ENCODE data around the gene NRBP1.
"Not testable (repeated sequence)": the region's sequence is repeated elsewhere in the genome, so short reads cannot be mapped to it uniquely, and the experiment has no call there.

The NRBP1 gene

DNA sequence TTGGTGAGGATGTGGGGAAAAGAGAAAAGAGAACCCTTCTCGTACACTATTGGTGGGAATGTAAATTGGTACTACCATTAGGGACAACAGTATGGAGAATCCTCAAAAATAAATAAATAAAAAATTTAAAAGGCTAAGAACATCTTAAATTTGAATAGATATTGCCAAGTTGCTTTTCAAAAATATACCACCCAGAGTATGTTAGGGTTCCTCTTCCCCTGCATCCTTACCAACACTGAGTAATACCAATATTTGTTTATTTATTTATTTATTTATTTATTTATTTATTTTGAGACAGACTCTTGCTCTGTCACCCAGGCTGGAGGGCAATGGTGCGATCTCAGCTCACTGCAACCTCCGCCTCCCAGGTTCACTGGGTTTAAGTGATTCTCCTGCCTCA is 5.5 kb upstream of the NRBP1 start:
- no peak for DNase-seq

DNA sequence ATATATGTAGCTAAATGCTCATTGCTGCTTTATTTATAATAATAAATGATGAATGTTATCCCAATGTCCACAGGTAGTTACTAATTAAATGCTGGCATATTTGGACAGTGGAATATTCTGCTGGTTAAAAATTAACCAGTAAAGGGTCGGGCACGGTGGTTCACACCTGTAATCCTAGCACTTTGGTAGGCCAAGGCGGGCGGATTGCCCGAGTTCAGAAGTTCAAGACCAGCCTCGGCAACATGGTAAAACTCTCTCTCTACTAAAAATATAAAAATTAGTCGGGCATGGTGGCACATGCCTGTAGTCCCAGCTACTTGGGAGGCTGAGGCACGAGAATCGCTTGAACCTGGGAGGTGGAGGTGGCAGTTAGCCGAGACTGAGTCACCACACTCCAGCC is 3.4 kb upstream of the NRBP1 start:
- not testable (repeated sequence) for DNase-seq

DNA sequence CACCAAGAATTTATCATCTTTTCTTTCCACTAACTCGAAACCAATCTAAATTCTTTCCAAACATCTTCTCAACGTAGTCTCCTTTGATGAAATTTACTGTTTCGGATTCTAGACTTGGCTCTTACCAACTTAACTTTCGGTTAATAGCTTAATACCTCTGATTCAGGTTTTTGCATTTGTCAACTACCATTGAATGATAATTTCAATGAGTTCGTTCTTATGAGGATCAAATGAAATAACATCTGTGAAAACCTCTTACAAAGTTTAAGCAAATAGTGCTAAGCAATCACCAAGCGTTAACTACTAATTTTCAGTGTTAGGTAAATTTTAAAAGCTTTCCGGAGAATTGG is 593 bp upstream of the NRBP1 start:
- DNase-seq = no peak

DNA sequence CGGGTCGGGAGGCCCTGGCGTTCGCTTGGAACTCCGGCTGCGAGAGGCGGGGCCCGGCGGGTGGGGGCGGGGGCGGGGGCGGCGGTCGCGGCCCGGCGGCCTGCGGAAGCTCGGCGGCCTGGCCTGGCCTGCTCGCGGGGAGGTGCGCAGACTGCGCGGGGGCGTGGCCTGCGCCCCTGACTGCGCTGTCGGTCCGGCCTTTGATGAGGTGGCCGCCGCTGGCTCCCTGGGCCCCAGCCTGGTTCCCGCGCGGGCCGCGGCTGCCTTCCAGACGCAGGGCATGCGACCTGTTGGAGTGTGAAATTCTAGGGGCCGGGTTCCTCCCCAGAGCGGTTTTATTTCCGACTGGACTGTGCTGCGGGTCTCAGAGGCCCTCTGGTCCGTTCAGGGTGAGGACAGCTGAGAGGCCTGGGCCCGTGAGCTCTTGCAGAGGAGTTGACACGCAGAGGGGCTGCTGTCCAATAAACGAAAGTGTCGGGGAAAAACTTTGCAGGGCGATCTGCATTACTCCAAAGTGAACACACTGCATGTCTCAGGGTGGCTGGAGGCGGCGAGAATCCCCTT is 629 bp downstream of the NRBP1 start:
- DNase-seq = peak; percentile 79

DNA sequence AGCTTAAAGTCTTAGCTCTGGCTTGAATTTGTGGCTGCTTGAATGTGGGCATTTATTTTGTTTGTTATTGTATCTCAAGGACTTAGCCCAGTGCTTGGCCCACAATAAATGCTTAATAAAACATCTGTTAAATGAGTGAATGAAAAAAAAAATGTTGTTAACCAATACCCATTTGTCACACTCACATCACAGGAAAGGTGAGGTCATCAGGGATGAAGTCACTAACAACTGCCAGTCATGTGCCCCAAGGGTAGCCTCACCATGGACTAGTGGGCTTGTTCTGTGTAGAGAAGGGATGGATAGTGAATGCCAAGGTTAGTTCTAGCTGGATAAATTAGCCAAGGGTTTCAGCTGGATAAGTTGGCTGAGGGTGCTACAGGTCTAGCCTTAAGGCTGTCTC is 3.0 kb downstream of the NRBP1 start:
- peak; percentile 19 for DNase-seq

DNA sequence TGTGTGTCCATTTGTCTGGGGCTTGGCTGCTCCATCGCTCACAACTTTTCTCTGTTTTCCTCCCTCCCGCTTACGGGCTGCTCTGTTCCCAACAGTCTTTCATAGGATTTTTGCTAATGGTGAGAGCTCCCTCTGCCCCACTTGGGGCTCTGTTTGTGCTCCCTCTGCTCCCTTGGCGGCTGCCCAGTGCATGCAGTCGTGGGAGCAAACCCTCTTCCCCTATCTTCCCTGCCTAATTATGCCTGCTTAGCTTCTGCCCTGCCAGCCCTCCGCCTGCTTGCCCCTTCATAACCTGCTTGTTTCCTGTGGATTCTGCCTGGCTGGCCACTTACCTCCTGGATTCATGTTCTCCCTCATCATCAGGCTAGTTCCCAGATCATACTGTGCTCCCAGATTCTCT is 7.2 kb downstream of the NRBP1 start:
- no peak for DNase-seq

DNA sequence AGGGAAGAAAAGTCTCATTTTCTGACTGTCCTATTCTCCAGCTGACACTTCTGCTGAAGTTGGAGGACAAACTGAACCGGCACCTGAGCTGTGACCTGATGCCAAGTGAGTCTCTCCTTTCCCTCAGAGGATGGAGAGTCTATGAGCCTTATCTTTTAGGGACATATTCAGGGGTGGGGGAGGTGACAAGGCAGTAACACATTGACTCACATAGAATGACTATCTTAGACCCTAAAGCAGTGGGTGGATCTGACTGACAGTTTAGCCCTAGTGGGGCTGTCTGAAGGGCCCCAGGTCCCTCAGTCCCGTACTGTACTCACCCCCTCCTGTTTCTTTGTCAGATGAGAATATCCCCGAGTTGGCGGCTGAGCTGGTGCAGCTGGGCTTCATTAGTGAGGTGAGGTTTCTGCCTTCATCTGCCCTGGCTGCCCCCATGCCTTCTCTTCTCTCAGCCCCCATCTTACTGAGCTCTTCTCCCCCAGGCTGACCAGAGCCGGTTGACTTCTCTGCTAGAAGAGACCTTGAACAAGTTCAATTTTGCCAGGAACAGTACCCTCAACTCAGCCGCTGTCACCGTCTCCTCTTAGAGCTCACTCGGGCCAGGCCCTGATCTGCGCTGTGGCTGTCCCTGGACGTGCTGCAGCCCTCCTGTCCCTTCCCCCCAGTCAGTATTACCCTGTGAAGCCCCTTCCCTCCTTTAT is 12.9 kb downstream of the NRBP1 start:
- DNase-seq = no peak

DNA sequence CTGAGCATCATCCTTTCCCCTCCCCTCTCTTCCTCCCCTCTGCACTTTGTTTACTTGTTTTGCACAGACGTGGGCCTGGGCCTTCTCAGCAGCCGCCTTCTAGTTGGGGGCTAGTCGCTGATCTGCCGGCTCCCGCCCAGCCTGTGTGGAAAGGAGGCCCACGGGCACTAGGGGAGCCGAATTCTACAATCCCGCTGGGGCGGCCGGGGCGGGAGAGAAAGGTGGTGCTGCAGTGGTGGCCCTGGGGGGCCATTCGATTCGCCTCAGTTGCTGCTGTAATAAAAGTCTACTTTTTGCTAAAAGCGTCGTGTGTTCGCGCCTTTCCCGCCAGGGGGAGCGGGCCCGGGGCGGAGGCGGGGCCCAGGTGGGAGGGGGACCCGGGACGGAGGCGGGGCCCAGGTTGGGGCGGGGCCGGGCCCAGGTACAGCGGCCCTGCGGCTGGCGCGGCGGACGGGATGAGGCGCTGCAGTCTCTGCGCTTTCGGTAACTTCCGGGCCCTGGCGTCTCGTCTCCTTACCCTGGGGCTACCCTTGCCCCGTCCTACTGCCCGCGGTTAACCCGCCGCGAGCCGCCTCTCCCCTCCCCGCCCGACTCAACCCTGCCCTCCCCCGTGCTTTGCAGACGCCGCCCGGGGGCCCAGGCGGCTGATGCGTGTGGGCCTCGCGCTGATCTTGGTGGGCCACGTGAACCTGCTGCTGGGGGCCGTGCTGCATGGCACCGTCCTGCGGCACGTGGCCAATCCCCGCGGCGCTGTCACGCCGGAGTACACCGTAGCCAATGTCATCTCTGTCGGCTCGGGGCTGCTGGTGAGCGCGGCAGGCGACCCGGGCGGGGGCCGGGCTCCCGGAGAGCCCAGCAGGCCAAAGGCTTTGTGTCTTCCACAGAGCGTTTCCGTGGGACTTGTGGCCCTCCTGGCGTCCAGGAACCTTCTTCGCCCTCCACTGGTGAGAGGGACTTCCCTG is 13.8 kb downstream of the NRBP1 start, which contains the start of gene KRTCAP3:
Gene KRTCAP3, plus strand, starts transcription at position 424 of the 962 bp plus-strand sequence. Its CDS starts 32 bp downstream, at position 456.
- DNase-seq = no peak

DNA sequence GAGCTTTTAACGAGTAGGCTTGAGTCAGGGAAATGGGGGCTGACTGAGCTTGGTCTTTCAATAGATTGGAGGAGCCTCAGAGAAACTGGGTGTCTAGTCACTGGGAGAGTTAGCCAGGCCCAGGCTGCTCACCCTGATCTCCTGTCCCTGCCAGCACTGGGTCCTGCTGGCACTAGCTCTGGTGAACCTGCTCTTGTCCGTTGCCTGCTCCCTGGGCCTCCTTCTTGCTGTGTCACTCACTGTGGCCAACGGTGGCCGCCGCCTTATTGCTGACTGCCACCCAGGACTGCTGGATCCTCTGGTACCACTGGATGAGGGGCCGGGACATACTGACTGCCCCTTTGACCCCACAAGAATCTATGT is 14.5 kb downstream of the NRBP1 start:
- no peak for DNase-seq

DNA sequence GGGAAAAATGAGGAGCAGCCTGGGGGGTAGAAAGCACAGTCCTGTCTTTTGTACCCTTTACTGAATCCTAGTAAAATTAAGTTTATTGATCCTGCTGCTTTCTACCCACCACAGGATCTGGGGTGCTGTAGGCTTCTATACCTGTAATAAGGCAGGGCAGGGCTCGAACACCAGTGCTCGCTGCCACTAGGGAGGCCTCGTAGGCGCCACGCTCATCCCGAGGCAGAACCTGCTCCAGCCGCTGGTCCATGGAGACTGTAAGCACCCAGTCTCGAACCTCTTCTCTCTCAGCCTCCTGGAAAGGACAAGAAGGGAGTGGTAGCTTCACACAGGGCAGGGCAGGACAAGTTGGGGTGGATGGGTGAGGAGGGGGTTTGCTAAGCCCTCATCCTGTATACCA is 16.7 kb downstream of the NRBP1 start:
- no peak for DNase-seq

DNA sequence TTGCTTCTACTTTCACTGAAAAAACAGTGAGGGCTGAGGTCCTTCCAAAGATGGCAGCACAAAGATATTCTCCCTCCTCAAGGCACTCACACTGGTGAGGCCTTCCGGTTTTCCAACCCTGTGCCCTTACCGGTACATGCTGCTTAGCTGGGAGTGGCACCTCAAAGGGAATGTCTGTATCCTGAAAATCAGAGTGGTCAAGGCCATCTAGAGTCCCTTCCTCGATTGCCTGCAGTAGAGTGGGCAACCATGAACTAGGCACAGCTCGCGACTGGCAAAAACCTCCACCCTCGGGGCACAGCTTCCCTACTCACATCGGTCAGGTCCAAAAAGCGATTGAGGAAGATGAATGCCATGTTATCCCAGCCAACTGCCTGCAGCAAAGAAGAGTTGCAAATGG is 17.2 kb downstream of the NRBP1 start:
- no peak for DNase-seq

DNA sequence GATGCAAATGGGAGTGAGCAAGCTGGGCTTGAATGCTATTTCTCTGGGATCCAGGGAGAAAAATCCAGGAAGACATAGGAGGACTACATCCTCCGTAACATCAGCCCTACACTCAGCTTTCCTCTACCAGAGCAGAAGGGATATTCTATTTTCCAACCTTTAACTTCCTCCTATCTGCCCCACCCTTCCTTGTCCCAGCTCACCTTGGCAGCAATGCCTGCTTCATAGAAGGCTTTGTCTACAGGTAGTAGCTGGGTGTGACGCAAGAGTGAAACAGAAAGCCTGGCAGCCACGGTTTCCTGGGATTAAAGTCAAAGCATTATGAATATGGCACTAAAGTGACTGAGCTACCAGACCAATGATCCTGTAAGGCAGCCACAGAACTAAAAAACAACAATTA is 17.6 kb downstream of the NRBP1 start:
- DNase-seq = no peak

DNA sequence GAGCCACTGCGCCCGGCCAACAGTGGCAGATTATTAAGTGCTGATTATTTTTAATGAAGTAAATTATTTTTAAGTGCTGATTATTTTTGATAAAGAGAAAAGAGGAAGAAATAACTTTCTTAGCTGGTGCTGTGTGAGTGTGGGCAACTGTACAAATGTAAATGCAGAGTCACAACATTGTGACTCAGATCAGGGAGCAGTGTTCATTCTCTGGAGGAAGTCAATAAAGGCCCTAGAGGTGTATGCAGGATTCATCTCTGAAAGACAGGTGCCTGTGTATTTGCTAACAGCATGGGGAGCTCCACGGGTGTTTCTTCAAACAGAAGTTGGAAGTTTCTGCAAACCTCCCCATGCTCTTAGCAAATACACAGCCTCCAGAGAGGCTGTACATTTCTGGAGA is 19.9 kb downstream of the NRBP1 start:
- DNase-seq = no peak

DNA sequence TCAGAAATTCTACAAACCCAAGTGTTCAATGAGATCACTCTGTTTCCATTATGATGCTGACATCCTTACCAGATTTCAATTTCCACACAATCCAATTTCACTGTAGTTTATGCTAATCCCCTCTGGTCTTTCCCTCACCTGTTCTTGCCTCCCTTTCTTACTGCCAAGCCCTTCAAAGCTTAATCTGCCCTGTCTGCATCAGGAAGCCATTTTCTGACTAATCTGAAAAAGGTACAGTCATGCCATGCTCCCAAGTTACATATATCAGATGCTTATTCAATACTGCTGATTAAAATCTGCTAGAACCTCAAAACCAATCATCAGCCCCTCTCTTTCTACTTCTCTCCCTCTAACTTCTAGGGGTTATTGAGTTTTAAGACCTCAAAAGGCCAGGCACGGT is 22.7 kb downstream of the NRBP1 start:
- no peak for DNase-seq

DNA sequence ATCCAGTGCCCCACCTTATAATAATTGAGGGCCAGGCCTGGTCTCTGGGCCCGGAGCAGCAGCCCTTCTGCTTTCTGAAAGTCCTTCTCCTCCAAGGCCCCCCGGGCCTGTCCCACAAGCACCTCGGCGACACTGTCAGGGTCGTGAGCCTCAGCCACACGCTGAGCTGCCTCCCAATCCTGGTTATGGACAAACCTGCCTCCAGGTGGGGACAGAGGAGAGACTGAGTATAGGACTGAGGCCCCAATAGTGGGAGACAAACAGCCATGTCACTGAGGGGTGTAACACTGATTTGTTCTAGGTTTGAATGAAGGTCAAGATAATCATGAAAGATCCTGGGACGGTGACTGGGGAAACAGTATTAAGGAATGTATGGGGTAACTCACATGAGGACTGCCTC is 25.5 kb downstream of the NRBP1 start:
- no peak for DNase-seq

DNA sequence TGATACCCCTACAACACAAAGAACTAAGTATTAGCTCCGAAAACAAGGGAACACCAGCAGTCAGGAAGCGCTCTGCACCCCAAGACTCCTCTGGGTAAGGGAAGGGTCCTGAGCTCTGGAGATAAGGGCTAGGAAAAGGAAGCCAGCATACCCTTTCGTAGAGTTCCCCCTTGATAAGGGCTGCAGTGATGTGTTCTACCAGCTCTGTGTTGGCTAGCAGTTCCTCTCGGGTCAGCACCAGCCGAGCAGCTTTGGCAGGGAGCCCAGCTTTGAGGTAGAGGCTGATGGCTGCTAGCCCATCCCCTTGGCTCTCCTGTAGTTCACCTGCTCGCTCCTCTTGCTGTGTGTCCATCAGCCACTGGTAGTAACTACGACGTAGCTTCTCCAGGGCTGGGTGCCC is 32.7 kb downstream of the NRBP1 start:
- DNase-seq = no peak

DNA sequence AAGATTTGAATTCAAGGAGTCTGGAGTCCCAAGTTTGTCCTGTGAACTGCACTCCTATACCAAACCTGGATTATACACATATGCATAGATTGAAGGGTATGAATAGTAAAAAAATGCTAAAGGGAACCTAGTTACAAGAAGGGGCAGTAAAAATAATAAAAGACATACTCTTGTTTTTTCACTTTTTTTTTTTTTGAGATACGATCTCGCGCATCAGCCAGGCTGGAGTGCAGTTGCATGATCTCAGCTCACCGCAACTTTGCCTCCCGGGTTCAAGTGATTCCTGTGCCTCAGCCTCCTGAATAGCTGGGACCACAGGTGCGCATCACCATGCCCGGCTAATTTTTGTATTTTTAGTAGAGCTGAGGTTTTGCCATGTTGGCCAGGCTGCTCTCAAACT is 36.0 kb downstream of the NRBP1 start:
- no peak for DNase-seq

DNA sequence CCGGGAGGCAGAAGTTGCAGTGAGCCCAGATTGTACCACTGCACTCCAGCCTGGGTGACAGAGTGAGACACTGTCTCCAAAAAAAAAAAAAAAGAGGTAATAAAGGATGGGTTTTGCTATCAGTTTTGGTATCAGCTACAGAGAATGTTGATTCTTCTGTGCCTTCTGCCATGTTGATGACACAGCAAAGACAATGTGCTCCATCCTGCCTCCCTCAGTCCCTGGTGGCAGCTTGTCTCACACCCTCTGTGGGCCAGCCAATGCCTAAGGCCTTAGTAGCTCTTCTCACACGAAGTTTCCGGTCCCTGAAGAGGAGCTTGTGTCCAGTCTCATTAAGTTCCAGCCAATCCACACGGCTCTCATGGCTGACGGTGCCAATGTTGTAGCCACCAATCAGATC is 43.5 kb downstream of the NRBP1 start:
- DNase-seq = no peak

DNA sequence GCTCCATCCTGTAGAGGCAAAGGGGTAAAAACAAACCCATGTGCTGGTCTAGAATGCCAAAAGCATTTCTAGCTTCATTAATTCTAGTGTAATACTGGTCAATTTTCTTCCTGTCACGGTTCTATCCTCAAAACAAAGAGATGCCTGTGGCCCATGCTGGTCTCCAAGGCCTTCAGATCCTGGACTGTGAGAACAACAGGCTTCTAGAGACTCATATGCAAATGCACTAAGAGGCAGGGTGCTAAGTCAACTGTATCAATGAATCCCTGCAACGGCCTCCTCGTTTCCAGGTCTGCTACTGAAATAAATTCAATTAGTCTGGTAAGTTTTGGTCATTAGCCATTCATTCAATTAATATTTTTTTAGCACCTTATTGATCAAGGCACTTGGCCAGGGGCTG is 57.1 kb downstream of the NRBP1 start:
- DNase-seq = no peak

DNA sequence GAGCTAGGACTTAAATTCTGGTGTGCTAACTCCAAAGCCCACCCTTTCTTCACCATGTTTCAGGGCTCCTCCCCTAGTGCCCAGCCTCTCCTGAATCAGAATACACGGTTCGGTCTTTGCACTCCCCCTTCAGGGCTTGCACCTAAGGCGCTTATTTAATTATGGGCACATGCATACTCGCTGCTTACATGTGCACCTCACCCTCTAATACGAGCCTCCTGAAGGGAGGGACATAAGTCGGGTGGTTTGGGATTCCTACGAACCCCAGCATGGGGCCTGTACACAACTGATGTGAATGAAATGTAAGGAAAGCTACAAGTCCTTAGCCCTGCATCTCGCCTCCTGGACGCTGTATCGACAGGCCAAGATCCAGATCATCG is 60.7 kb downstream of the NRBP1 start:
- DNase-seq = peak; percentile 14

DNA sequence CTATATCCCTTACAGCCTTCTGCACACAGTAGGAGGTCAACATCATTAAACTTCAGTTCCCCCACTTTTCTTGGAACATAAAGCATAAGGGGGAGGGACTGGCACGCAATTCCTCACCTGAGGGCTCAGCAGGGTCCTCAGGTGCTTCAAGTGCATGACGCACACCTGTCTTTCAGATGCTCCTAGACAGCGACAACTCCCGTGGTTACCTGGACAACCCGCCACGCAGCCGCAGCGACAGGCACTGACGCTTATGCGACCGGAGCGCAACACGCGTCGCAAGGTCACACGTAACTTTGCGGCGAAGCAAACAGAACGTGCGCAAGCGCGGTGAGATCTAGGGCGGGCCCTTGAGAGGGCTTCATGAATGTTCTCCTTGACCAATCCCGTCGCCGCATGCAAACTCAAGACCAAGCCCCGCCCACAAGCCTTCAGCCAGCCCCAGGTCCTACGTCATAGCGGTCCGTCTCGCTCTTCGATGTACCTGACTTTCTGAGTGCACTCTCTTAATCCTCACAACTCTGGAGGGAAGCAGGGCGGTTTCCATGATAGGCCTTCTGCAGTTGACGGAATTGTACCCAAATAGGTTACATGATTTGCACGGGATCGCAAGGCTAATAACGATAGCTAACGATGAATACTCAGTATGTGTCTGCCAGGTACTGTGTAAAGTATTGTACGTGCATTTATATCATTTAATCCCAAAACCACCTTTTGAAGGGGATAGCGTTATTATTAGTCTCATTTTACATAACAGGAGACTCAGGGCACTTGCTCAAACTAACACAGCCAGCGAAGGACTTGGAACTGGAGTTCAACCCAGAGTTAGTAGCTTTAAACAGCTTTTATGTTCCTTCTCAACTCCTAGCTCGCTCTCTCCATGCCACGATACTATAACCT is 61.3 kb downstream of the NRBP1 start, which contains the start of gene IFT172:
Gene IFT172, minus strand, starts transcription at position 246 of the 900 bp plus-strand sequence. Its CDS starts 90 bp downstream, at position 156.
- peak; percentile 97 for DNase-seq
